Ramos (cell line): Measurements from ENCODE around the gene KRTAP4-16.
"Not testable (repeated sequence)": the region's sequence is repeated elsewhere in the genome, so short reads cannot be mapped to it uniquely, and the experiment has no call there.

ENCODE experiments used
- in situ Hi-C: fragments of 300-500 bp; cut with MboI; formaldehyde crosslinking; loops from one replicate; pipeline ENCODE4 v1.14.3; 2022; ENCODE audit warnings: low sequenced_read_pairs; ENCODE audit not compliant: unreplicated experiment

Gene KRTAP4-16

DNA sequence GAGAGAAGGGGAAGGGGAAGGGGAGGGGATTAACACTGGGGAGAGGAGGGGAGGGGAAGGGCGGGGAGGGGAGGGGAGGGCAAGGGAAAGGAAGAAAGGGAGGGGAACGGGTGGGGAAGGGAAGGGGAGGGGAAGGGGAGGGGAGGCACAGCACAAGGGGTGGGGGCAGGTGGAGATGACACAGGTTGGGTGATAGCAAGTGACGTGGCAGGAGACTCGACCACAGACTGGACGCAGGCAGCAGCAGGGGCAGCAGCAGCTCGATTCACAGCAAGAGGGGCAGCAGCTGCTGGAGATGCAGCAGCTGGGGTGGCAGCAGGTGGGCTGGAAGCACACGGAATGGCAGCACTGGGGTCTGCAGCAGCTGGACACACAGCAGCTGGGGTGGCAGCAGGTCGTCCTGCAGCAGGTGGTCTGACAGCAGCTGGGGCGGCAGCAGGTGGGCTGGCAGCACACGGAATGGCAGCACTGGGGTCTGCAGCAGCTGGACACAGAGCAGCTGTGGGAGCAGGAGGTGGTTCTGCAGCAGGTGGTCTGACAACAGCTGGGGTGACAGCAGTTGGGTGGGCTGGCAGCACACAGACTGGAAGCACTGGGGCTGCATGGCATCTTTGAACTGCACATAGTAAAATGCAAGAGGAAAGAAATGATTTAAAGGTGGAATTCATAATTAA, at the start of gene KRTAP4-16:
Gene KRTAP4-16 (minus strand): TSS at position 624 of the 674 bp plus-strand sequence. CDS start 0 bp downstream, at position 624.
- in situ Hi-C loops, result no loop called here

DNA sequence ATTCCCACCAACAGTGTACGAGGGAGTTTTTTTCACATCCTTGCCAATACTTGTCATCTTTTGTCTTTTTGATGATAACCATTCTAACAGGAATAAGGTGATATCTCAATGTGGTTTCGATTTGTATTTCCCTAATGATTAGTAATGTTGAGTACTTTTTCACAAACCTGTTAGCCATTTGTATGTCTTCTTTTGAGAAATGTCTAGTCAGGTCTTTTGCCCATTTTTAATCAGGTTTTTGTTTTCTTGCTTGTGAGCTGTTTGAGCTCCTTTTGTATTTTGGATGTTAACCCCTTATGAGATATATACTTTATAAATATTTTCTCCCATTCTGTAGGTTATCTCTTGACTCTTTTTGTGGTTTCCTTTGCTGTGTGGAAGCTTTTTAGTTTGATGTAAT, 49.5 kb upstream of the KRTAP4-16 start:
- in situ Hi-C loops, result no loop called here

DNA sequence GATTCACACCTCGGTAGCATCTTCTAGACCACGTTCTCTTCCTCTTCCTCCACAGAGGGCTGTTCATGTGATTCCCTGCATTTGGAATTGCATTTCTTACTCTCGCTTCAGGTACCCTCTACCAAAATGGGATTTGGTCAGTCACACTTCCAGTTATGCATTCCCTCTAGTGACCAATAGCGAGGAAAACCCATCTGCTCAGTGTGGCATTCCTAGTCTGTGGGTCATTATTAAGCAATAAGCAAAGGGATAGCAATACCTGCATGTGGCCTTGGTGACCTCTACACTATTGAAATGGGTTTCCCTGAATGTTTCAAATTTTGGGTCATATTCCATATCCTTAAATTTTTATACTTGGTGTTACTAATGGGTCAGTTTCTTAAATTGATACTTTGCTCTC, 48.0 kb upstream of the KRTAP4-16 start:
- in situ Hi-C loops, result no loop called here

DNA sequence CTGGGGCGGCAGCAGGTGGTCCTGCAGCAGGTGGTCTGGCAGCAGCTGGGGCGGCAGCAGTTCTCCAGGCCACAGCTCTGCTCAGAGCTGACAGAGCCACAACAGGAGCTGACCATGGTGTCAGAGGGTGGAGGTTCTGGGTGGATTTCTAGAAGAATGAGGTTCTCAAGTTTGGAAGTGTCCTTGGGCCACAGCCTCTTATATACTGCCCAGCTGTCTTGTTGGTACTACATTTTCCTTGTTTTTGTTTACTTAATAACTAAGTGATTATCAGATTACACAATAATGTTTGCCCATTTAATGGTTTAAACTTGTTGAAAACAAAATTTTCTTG, 47.6 kb upstream of the KRTAP4-16 start, which contains the start of gene KRTAP4-5:
Gene KRTAP4-5 (minus strand): TSS at position 174 of the 334 bp plus-strand sequence. CDS start 58 bp downstream, at position 116.
- in situ Hi-C loops, result no loop called here

DNA sequence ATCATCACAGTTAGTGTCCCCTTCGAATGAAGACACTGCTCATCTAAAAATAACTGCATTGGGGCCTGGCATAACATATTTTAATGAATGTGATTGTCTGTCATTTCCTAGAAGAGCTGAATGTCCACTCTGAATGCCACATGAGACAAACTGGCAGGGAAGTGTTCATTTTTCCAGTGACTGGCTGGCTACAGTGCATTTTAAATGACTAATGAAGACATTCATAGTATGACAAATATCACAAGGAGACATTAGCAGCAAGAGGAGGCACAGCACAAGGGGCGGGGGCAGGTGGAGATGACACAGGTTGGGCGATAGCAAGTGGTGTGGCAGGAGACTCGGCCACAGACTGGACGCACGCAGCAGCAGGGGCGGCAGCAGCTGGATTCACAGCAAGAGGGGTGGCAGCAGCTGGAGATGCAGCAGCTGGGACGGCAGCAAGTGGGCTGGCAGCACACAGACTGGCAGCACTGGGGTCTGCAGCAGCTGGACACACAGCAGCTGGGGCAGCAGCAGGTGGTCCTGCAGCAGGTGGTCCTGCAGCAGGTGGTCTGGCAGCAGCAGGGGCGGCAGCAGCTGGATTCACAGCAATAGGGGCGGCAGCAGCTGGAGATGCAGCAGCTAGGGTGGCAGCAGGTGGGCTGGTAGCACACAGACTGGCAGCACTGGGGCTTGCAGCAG, 47.1 kb upstream of the KRTAP4-16 start:
- in situ Hi-C loops, result not testable (repeated sequence)

DNA sequence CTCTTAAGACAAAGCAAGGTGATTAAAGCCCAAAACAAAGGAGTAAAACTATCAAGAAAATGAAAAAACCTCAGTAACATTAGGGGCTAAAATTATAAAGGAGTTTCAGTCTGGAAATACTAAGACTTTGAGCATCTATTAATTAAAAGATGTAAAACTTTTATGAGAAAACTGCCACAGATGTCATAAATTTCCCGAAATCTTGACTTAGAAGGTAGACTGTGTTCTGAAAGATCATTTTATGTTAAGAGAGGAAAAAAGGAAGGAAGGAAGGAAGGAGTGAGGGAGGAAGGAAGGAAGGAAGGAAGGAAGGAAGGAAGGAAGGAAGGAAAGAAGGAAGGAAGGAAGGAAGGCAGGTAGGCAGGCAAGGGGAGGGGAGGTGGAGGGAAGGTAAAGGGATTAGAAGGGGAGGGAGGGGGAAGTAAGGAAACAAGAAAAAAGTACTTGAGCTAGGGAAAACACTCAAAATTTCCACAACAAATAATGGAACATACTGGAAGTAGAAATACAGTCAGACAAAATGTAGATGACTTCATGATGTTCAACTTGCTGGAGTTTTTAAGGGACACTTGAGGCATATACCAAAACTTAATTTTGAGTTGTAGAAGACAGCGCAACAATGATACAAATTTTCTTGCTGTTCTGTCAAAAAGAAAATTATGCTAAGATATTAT, 45.7 kb upstream of the KRTAP4-16 start:
- in situ Hi-C loops, result no loop called here

DNA sequence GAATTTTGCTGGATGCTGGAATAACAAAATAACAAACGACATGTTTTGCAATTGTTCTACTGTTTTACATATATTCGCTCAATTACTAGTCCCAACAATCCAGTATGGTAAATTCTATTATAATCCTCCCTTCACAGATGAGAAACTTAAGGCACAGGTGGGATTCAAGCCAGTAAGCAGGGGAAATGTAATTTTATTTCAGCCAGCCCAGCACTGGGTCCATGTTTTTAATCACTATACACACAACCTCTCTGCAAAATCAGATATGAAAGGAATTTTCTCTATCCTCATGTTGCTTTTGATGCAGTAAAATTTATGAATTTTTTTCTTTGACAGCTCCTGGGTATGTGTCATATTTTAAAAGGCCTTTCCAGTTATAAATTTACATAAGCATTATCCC, 43.3 kb upstream of the KRTAP4-16 start:
- in situ Hi-C loops, result no loop called here

DNA sequence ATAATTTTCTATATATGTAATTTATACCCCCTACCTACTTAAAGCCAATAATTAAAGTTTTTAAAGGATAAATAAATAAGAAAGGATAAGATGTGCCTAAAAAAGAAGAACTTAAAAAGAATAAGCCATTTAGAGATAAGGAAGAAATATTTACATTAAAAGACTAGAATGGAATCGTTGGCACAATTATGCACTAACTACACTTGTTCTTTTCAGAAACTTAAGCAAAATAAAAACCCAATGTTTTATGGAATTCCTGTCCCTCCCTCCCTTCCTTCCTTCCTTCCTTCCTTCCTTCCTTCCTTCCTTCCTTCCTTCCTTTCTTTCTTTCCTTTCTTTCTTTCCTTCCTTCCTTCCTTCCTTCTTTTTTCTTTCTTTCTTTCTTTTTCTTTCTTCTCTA, 42.8 kb upstream of the KRTAP4-16 start:
- in situ Hi-C loops, result no loop called here

DNA sequence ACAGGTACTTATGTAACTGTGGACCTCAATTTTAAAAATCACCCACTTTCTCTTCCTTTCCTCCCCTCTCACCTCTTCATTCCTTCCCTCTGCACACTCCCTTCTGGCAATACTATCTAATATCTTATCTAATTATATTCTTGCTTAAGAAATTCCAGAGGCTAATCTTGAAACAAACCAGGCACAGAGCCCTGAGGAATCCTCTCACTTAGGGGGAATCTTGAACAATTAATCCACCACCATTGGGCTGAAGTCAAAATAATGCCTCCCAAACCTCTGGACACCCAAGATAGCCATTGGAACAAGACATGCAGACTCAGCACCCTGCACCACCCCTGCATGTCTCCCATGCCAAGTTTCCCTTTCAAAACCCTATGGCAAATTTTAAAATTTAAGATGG, 39.4 kb upstream of the KRTAP4-16 start:
- in situ Hi-C loops, result no loop called here

DNA sequence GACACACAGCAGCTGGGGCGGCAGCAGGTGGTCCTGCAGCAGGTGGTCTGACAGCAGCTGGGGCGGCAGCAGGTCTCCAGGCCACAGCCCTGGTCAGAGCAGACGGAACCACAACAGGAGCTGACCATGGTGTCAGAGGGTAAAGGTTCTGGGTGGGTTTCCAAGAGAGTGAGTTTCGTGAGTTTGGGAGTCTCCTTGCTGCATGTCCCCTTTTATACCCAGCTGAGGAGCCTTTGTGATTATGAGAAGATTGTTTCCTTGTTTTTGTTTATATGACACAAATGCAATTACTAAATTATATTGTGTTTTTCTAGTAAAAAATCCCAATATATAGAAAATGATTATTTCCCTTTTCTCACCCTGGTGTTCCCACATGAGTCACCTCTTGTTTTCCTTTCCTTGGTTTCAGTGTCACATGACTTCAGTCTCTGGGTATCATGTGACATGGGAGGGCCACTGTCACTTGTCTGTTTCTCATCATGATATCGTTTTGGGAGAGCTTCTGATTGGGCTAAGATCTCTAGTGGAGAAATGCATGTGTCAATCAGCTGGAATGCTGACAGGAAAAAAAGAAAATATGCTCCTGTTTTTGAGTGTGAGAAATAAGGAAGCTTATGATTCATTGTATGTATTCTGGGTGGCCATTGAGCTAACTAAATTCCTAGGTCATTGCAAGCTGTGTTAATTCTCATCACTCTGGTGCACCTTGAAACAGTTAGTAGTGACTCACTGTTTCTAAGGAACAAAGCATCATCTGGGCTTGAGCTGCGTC, 38.5 kb upstream of the KRTAP4-16 start, which contains the start of gene KRTAP4-6:
Gene KRTAP4-6 (minus strand): TSS at position 185 of the 772 bp plus-strand sequence. CDS start 57 bp downstream, at position 128.
- in situ Hi-C loops, result no loop called here

DNA sequence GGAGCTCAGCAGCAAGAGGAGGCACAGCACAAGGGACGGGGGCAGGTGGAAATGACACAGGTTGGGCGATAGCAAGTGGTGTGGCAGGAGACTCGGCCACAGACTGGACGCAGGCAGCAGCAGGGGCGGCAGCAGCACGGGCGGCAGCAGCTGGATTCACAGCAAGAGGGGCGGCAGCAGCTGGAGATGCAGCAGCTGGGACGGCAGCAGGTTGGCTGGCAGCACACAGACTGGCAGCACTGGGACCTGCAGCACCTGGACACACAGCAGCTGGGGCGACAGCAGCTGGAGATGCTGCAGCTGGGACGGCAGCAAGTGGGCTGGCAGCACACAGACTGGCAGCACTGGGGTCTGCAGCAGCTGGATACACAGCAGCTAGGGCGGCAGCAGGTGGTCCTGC, 37.9 kb upstream of the KRTAP4-16 start:
- in situ Hi-C loops, result not testable (repeated sequence)

DNA sequence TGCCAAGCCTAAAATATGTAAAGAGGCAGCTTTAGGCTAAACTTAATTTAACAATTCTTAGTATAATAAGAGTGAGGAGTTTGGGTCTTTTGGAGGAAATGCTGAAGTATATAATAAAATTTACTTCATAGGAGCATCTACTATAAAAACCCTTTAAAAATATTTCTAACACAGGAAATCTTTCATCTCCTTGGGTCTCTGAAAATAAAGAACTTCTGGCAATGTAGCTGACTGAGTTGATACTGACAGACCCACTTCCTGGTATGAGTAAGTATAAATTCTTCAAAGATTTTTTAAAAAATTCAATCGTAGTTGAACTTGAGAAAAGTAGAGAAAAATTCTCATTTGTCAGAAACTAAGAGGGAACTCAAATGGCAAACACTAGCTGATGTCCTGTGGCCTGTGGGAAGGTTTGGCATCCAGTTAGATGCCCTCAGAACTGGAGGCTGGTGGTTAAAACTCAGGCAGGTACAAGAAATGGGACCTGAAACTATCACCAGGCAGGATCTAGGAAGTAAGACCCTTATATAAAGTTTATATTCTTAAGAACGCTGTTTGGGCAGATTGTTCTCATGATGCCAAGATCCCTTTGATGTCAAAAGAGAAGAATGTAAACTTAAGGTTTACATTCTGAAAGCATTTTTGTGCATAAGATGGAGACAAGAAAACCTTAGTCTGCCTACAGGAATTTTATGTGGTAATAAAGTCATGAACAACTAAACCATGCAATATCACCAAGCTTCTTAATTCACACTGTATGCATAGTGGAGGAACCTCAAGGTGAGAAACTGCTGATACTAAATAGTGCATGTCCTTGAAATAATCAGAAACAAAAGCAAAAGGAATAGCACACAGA, 32.1 kb upstream of the KRTAP4-16 start:
- in situ Hi-C loops, result no loop called here

DNA sequence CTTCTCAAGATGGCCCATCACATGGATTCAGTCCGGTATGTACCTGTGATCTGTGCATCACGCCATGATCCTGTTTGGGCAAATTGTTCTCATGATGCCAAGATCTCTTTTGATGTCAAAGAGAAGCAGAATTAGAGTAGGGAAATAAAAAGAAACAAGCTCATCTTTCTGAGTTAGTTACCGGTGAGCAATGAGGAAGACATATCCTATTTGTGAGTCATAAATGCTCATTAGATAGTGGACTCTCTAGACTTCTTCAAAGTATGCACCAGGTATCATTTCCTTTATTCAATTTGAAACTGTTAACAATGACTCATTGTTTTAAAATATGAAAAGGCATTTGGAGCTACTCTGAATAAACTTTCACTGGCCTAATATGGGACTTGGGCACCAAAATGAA, 30.0 kb upstream of the KRTAP4-16 start:
- in situ Hi-C loops, result no loop called here

DNA sequence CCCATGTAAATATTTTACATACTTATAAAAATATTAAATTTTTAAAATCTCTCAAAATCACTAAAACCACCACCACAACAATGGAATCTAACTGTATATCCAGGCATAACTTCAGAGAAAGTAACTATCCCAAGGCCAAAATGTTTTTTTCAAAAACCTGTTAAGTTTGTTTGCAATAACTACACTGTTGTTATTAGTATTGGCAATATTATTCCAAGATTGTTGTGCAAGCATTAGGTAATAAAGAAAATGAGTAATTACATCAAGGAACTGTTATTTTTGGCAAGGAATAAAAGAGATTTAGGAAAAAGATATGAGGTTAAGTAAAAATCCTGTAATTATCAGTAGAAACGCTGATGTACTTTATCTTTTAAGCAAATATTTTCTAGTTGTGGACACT, 25.4 kb upstream of the KRTAP4-16 start:
- in situ Hi-C loops, result no loop called here

DNA sequence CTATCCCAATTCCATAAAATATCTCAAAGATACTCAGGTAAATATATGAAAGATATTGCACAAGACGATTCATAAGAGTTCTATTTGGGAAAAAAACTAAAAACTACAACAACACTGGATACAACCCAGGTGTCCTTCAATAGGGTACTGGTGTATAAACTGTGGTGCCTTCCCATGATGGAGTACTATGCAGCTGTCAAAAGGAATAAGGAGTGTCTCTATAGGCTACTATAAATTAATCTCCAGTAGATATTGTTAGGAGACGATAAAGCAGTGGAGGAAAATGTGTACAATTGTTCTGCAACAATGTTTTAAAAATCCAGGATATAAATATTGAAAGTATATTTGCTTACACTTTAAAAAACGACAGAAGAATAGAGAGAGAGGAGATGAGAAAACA, 24.4 kb upstream of the KRTAP4-16 start:
- in situ Hi-C loops, result no loop called here

DNA sequence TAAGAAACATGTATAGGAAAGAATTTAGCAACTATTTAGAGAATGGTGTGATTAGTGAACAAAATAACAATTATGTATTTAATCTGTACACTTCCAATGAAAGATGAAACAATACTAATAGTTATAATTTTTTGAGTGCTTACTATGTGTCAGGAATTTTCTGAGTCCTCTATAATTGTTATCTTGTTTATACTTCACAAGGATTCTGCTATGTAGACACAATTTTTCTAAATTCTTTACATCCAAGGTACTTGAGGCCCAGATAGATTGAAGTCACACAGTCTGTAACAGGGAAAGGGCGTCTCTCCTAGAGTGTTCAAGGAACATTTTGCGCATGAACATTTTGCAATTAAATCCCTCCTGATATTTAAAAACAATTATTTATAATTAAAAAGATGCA, 23.1 kb upstream of the KRTAP4-16 start:
- in situ Hi-C loops, result no loop called here

DNA sequence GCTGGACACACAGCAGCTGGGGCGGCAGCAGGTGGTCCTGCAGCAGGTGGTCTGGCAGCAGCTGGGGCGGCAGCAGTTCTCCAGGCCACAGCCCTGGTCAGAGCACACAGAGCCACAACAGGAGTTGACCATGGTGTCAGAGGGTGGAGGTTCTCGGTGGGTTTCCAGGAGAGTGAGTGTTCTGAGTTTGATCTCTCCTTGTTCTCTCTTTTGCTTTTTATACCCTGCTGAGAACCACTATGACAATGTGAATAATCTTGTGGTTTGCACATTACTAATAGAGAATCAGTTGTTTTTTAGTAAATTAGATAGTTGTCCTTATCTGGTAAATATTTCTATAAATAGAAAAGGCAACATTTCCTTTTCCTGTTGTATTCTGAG, 22.0 kb upstream of the KRTAP4-16 start, which contains the start of gene KRTAP4-12:
Gene KRTAP4-12 (minus strand): TSS at position 192 of the 381 bp plus-strand sequence. CDS start 60 bp downstream, at position 132.
- in situ Hi-C loops, result not testable (repeated sequence)

DNA sequence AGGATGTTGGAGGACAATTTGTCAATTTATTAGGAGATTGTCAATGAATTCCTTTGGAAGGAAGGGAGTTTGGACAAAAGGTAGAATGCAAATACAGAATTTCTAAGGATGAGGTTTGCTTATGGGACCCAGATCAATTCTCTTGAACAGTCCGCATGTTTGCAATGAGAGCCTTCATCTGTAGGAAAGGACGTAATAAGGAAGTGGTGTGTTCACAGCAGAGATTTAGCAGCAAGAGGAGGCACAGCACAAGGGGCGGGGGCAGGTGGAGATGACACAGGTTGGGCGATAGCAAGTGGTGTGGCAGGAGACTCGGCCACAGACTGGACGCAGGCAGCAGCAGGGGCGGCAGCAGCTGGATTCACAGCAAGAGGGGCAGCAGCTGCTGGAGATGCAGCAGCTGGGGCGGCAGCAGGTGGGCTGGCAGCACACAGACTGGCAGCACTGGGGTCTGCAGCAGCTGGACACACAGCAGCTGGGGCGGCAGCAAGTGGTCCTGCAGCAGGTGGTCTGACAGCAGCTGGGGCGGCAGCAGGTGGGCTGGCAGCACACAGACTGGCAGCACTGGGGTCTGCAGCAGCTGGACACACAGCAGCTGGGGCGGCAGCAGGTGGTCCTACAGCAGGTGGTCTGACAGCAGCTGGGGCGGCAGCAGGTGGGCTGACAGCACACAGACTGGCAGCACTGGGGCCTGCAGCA, 21.4 kb upstream of the KRTAP4-16 start:
- in situ Hi-C loops, result not testable (repeated sequence)

DNA sequence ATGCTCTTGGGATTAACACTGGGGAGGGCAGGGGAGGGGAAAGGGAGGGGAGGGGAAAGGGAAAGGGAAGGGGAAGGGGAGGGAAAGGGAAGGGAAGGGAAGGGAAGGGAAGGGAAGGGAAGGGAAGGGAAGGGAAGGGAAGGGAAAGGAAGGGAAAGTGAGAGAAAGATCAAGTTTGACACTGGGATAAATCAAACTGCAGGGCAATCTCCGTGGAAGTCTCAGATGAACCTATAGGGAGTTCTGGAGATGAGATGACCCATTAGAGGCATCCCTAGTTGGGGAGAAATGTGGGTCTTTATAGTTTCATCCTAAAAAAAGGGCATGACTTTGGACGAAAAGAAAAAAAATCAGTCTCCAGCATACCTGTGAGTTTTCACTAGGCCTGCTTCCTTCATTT, 19.7 kb upstream of the KRTAP4-16 start:
- in situ Hi-C loops, result no loop called here
